Right lobe of liver (tissue), 4 donors: Measurements from ENCODE around the gene NLGN4X.

Experiments used
- CTCF ChIP-seq, 4 donors: fragments of 200-600 bp in 3 of 4; fragments of 450-650 bp in 1 of 4; IDR thresholded peaks; one replicate each; pipeline versions ENCODE4 v1.5.1 to v1.8.0; 2016 to 2022; ENCODE audit warnings: antibody characterized with exemption in 4 of 4, mild to moderate bottlenecking in 2 of 4
- POLR2A ChIP-seq: fragments of 450-650 bp; IDR thresholded peaks from one replicate; pipeline ENCODE4 v1.6.1; 2017; ENCODE audit warnings: antibody characterized with exemption, mild to moderate bottlenecking
- donor health status: DM: no; HTN: no; CAD: no.
- donor health status: DM: no; HTN: no; CAD: no.
- donor health status: DM: no; HTN: yes; CAD: no.

- TF ChIP-seq CTCF (IDR thresholded peaks at IDR 0.05) (peak in 2 of 4 donors; percentile 4 to 17), POLR2A (no peak)
These were observed 2.6 kb downstream of the NLGN4X start for GRCh38 chrX:6225911-6226595.
